HG03342 (cell line): ENCODE data around the gene MOGAT2.
"Not testable (repeated sequence)": the region's sequence is repeated elsewhere in the genome, so short reads cannot be mapped to it uniquely, and the experiment has no call there.

ENCODE experiments used
- ATAC-seq: cut with Tn5 transposase; IDR thresholded peaks from one replicate; pipeline ENCODE4 v1.9.1; 2021; ENCODE audit warnings: mild to moderate bottlenecking, moderate library complexity; ENCODE audit not compliant: unreplicated experiment

MOGAT2 gene

GRCh38 chr11:75718419-75719339 is 1.0 kb downstream of the MOGAT2 start:
- no peak for ATAC-seq

GRCh38 chr11:75719340-75720239 is 2.0 kb downstream of the MOGAT2 start:
- no peak for ATAC-seq

GRCh38 chr11:75720639-75721038 is 3.0 kb downstream of the MOGAT2 start:
- no peak for ATAC-seq

GRCh38 chr11:75721852-75722668 is 4.4 kb downstream of the MOGAT2 start:
- no peak for ATAC-seq

GRCh38 chr11:75722669-75723042 is 5.0 kb downstream of the MOGAT2 start:
- ATAC-seq = no peak

GRCh38 chr11:75725547-75726320 is 8.1 kb downstream of the MOGAT2 start:
- no peak for ATAC-seq

GRCh38 chr11:75728992-75729391 is 11.4 kb downstream of the MOGAT2 start:
- ATAC-seq = no peak

- no peak for ATAC-seq
Measured at GRCh38 chr11:75731095-75731494, 13.5 kb downstream of the MOGAT2 start.

- no peak for ATAC-seq
Measured at GRCh38 chr11:75733071-75733430, 15.4 kb downstream of the MOGAT2 start.

- ATAC-seq = no peak
Measured at GRCh38 chr11:75733431-75734107, 15.9 kb downstream of the MOGAT2 start.

GRCh38 chr11:75734491-75735180 is 17.0 kb downstream of the MOGAT2 start:
- ATAC-seq = no peak

GRCh38 chr11:75735181-75735845 is 17.7 kb downstream of the MOGAT2 start:
- ATAC-seq = no peak

- ATAC-seq = no peak
Measured at GRCh38 chr11:75737314-75737713, 19.7 kb downstream of the MOGAT2 start.

- ATAC-seq = no peak
Measured at GRCh38 chr11:75740681-75741080, 23.0 kb downstream of the MOGAT2 start.

GRCh38 chr11:75743159-75743558 is 25.5 kb downstream of the MOGAT2 start:
- not testable (repeated sequence) for ATAC-seq

- ATAC-seq = no peak
Measured at GRCh38 chr11:75743711-75744563, 26.3 kb downstream of the MOGAT2 start.

- no peak for ATAC-seq
Measured at GRCh38 chr11:75745807-75746206, 28.2 kb downstream of the MOGAT2 start.
